Measurements from ENCODE around the gene SLC17A2. TPM values are rescaled to one million over a fixed set of nuclear protein-coding genes. Genes with fewer than 3 reads are reported as not detected.

SLC17A2 gene
- total and polyA plus RNA-seq, 9 donors: not detected

DNA sequence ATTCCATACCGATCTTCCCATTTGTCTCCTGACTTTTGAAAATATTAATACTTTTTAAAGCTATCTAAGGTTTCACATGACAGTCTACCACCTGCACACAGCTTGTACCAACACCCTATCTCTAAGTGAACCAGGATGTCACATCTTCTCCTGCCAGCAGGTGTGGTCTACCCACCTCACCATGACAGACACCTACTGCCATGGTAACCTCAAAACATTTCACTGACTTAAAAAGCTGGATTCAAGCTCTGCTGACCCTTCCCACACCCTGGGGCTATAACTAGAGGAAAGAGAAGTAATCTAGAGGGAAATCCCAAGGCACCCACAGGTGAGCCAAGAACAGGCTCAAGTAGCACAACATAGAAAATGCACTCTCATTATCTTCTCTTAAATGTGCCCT lies 57.7 kb downstream of the SLC17A2 start:
- H3K4me1 ChIP-seq (ENCODE audit: insufficient read depth): peaks cover 3% of the 10 kb centered on the region
- WGBS, 3 donors: 92 to 97% (median 95%) methylated on average over 1 of the region's 1 CpG
- no peak for TF ChIP-seq POLR2A (IDR thresholded peaks at IDR 0.05)
- TF ChIP-seq EP300 (IDR thresholded peaks at IDR 0.05): no peak
- TF ChIP-seq, protein P1, sequence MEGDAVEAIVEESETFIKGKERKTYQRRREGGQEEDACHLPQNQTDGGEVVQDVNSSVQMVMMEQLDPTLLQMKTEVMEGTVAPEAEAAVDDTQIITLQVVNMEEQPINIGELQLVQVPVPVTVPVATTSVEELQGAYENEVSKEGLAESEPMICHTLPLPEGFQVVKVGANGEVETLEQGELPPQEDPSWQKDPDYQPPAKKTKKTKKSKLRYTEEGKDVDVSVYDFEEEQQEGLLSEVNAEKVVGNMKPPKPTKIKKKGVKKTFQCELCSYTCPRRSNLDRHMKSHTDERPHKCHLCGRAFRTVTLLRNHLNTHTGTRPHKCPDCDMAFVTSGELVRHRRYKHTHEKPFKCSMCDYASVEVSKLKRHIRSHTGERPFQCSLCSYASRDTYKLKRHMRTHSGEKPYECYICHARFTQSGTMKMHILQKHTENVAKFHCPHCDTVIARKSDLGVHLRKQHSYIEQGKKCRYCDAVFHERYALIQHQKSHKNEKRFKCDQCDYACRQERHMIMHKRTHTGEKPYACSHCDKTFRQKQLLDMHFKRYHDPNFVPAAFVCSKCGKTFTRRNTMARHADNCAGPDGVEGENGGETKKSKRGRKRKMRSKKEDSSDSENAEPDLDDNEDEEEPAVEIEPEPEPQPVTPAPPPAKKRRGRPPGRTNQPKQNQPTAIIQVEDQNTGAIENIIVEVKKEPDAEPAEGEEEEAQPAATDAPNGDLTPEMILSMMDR (IDR thresholded peaks at IDR 0.05): no peak
- H3K36me3 ChIP-seq: no peaks in the 10 kb centered on the region
- no peak overlapping the region for H3K4me3 ChIP-seq
- intact Hi-C loops (cut with DNase I): no loop called here
- DNase-seq: no peak
- no peaks in the 10 kb centered on the region for H3K9me3 ChIP-seq
- H3K27ac ChIP-seq: no peak overlapping the region
- no peaks in the 10 kb centered on the region for H3K27me3 ChIP-seq

DNA sequence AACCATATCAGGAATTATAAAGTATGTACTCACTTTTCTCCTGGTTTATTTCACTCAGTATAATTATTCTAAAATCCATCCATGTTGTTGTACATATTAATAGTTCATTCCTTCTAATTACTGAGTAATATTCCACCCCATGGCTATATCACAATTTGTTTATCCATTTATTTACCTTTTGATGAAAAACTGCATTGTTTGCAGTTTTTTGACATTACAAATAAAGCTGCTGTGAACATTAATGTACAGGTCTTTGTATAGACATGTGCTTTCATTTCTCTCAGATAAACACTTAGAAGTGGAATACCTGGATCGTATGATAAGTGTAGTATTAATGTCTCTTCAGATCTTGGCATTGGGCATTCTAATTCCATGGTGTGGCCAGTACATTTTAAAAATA lies 60.7 kb downstream of the SLC17A2 start:
- Histone ChIP-seq H3K27me3 (no peaks in the 10 kb centered on the region), H3K9me3 (no peaks in the 10 kb centered on the region), H3K36me3 (no peaks in the 10 kb centered on the region), H3K4me1 (ENCODE audit: insufficient read depth) (no peaks in the 10 kb centered on the region), H3K27ac (no peak overlapping the region), H3K4me3 (no peak overlapping the region)
- 45 to 79% (median 76%) methylated on average over 1 of the region's 1 CpG for WGBS, 3 donors
- intact Hi-C loops (cut with DNase I): no loop called here
- DNase-seq: no peak
- no peak for TF ChIP-seq POLR2A (IDR thresholded peaks at IDR 0.05)
- TF ChIP-seq EP300 (IDR thresholded peaks at IDR 0.05): no peak
- TF ChIP-seq, protein P1 (IDR thresholded peaks at IDR 0.05): no peak

DNA sequence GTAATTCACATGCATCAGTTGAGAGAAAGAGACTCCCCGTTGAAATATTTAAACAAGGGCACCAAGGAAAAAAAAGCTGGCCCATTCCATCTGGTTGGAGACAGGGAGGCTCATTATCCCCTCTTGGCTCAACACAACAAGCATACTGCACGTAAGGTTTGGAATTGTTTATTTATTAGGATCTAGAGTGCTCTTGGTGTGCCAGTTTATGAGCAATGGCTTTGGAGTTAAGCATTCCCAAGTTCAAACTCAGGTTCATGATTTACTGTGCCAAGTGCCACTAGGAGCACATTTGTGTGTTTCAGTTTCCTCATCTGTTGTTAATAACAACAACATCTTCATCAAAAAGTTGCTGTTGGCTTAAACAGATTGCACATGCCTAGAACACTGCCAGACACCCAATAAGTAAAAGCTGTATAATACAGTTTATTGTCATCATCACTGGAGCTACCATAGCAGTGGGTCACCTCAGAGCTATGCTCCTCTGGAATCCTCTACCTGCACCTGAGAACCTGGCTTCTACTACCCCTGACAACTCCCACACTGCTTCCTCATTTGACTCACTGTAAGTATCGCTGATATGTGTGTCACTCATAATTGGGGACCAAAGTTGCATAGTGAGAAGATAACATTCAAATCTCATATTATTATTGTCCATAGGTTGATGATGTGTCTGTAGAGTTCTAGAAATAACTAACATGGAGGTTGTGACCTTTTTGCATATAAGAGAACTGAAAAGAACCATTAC lies 61.9 kb downstream of the SLC17A2 start:
- no peaks in the 10 kb centered on the region for H3K27me3 ChIP-seq
- H3K9me3 ChIP-seq: no peaks in the 10 kb centered on the region
- intact Hi-C loops (cut with DNase I): no loop called here
- 68 to 80% (median 71%) methylated on average over 3 of the region's 3 CpGs for WGBS, 3 donors
- DNase-seq: no peak
- TF ChIP-seq POLR2A (IDR thresholded peaks at IDR 0.05): no peak
- TF ChIP-seq EP300 (IDR thresholded peaks at IDR 0.05): no peak
- TF ChIP-seq, protein P1 (IDR thresholded peaks at IDR 0.05): no peak
- no peak overlapping the region for H3K27ac ChIP-seq
- H3K4me1 ChIP-seq (ENCODE audit: insufficient read depth): no peaks in the 10 kb centered on the region
- H3K4me3 ChIP-seq: no peak overlapping the region
- no peaks in the 10 kb centered on the region for H3K36me3 ChIP-seq

DNA sequence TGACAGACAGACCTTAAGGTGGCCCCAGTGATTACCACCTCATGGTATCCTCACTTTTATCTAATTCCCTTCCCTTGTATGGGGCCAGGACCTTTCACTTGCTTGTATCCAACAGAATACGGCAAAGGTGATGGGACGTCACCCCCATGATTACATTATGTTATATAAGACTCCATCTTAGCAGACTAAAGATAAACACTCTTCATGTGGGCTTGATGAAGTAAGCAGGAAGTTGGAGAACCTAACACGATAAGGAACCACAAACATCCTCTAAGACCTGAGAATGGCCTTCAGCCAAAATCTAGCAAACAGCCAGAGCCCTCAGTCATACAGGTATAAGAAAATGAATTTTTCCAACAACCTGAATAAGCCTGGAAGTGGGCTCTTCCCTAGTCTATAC lies 64.5 kb downstream of the SLC17A2 start:
- DNase-seq: no peak
- Histone ChIP-seq H3K9me3 (no peaks in the 10 kb centered on the region), H3K27me3 (no peaks in the 10 kb centered on the region), H3K27ac (no peak overlapping the region), H3K4me1 (ENCODE audit: insufficient read depth) (no peaks in the 10 kb centered on the region), H3K36me3 (no peaks in the 10 kb centered on the region), H3K4me3 (no peak overlapping the region)
- WGBS, 3 donors: 72 to 88% (median 78%) methylated on average over 3 of the region's 3 CpGs
- intact Hi-C loops (cut with DNase I): no loop called here
- no peak for TF ChIP-seq POLR2A (IDR thresholded peaks at IDR 0.05)
- no peak for TF ChIP-seq EP300 (IDR thresholded peaks at IDR 0.05)
- TF ChIP-seq, protein P1 (IDR thresholded peaks at IDR 0.05): no peak

All from ovary (tissue), 9 donors.